Heart left ventricle (tissue), 16 donors: Measurements from ENCODE around the gene SERPINF2. TPM values are rescaled to one million over a fixed set of nuclear protein-coding genes. Genes with fewer than 3 reads are reported as not detected.
"Not testable (repeated sequence)": the region's sequence is repeated elsewhere in the genome, so short reads cannot be mapped to it uniquely, and the experiment has no call there.

Source experiments
- ATAC-seq, 4 donors: fragments of 200-7000 bp; cut with Tn5 transposase; one replicate each; pipeline ENCODE4 v1.9.1; 2020 to 2022; ENCODE audit warnings: moderate library complexity in 4 of 4, mild to moderate bottlenecking in 3 of 4, moderate number of reproducible peaks in 1 of 4
- DNase-seq, 5 donors: peaks; one replicate each; pipeline ENCODE4 v3.0.0-alpha.2; 2020
- H3K27ac ChIP-seq, 12 donors: fragments of 200-600 bp; sonication (generic) in 4 of 12; one replicate each; pipeline versions ENCODE4 v1.5.0 to v1.8.0; 2016 to 2022; ENCODE audit warnings: mild to moderate bottlenecking in 2 of 12
- H3K27me3 ChIP-seq, 9 donors: fragments of 200-600 bp; sonication (generic) in 2 of 9; one replicate each; pipeline versions ENCODE4 v1.5.1 to v1.8.0; 2016 to 2022; ENCODE audit warnings: mild to moderate bottlenecking in 3 of 9
- H3K36me3 ChIP-seq, 9 donors: fragments of 200-600 bp; sonication (generic) in 2 of 9; one replicate each; pipeline versions ENCODE4 v1.5.0 to v1.8.0; 2018 to 2022; ENCODE audit warnings: mild to moderate bottlenecking in 2 of 9
- H3K4me1 ChIP-seq, 12 donors: fragments of 200-600 bp; sonication (generic) in 4 of 12; one replicate each; pipeline versions ENCODE4 v1.5.0 to v1.8.0; 2016 to 2022; ENCODE audit warnings: mild to moderate bottlenecking in 3 of 12
- H3K4me3 ChIP-seq, 12 donors: fragments of 200-600 bp; sonication (generic) in 4 of 12; one replicate each; pipeline versions ENCODE4 v1.5.0 to v1.8.0; 2017 to 2022; ENCODE audit warnings: mild to moderate bottlenecking in 9 of 12, moderate library complexity in 4 of 12
- H3K9me3 ChIP-seq, 12 donors: fragments of 200-600 bp; sonication (generic) in 4 of 12; one replicate each; pipeline versions ENCODE4 v1.5.0 to v1.8.0; 2016 to 2022; ENCODE audit warnings: mild to moderate bottlenecking in 1 of 12
- POLR2A ChIP-seq, 2 donors: fragments of 450-650 bp; IDR thresholded peaks; one replicate each; pipeline ENCODE4 v1.6.1; 2017; ENCODE audit warnings: antibody characterized with exemption in 2 of 2, mild to moderate bottlenecking in 2 of 2, moderate library complexity in 2 of 2
- WGBS, 4 donors: extraction: QIAGEN DNeasy Blood & Tissue Kit in 2 of 4; methylation state at CpG; one replicate each; pipeline versions ENCODE4 v1.1.5 to v1.1.7; 2013 to 2018; 5-methylcytosine and 5-hydroxymethylcytosine counted together
- intact Hi-C, 10 donors: fragments of 100-400 bp; cut with DNase I; formaldehyde crosslinking; loops; one replicate each; pipeline versions ENCODE4 v1.11.1 to v1.14.2; 2022
- long read RNA-seq, 3 donors: library from polyadenylated mRNA; unstranded; transcript quantifications; one replicate each; pipeline ENCODE4 v2.0.0, GENCODE V29; 2020 to 2021
- polyA plus RNA-seq, 2 donors: library from polyadenylated mRNA; stranded (reverse); fragments of 200-250 nt; gene quantifications; one replicate each; pipeline ENCODE4 v1.2.3, GENCODE V29; 2013
- total RNA-seq, 9 donors: library from RNA; depleted of rRNA in 2 of 9; stranded (reverse); fragments of >200 nt in 2 of 9; fragmentation: NEBNext Ultra II Directional in 3 of 9; extraction: Animal tissue kit (Norgen Biotek cat#: 25700) in 3 of 9; gene quantifications; one replicate each; pipeline versions ENCODE4 v1.1.0 to v1.2.4, GENCODE V29; 2016 to 2023
- TF ChIP-seq, protein P1 (sequence below), 12 donors: fragments of 200-600 bp; sonication (generic) in 4 of 12; IDR thresholded peaks; one replicate each; pipeline versions ENCODE4 v1.5.0 to v1.8.0; 2018 to 2022; ENCODE audit warnings: antibody characterized with exemption in 12 of 12, mild to moderate bottlenecking in 5 of 12
- donor health status: ischemic (EF 13 %, LVEDD 7.1; RV severe dilation, severe dysfunction).
- donor health status: healthy with polysubstance abuse.
- donor health status: DM: no; HTN: yes; CAD: no.
- donor health status: DM: no; HTN: no; CAD: no.
- donor health status: ischemic (EF 25% LVEDD 6.9; RV normal size, moderate dysfunction).
- donor health status: ischemic (EF 25% LVEDD 5.7; RV mildly dilated, moderate dysfunction).
- donor health status: healthy.
- donor health status: DM: yes; HTN: yes; CAD: no.
- donor health status: ischemic (EF 35%, LVEDD 5.7; RV mildly dilated, moderate dysfunction).
- donor health status: nonischemic (EF 11% LVEDD 7.7; RV severe dilation, severe dysfunction).
- donor health status: DM: yes; HTN: yes; CAD: no.
- donor health status: PGD.
- donor health status: ischemic (EF 29% LVEDD 5.4; RV normal size, mild dysfunction).
- donor health status: nonischemic (EF 23%, LVEDD 6.1; RV moderate dilation, normal function).

Gene SERPINF2
- total RNA-seq (1 to 10 TPM in 2 of 9 donors, under 1 TPM in 6, not detected in 1; 0.25 to 1.8 (median 0.77) TPM), polyA plus RNA-seq (1 to 10 TPM in 1 of 2 donors, under 1 TPM in 1; 0.65 to 1.4 TPM)
- long read RNA-seq, donor 1, partial matches to known transcripts, result 0 of 2 reads
- long read RNA-seq, donor 1, other reads (novel, unspliced or antisense), result 2 of 2 reads
- long read RNA-seq, donor 2, partial matches to known transcripts, result 1 of 2 reads
- long read RNA-seq, donor 2, other reads (novel, unspliced or antisense), result 1 of 2 reads
- long read RNA-seq, donor 3, result 0 reads

DNA sequence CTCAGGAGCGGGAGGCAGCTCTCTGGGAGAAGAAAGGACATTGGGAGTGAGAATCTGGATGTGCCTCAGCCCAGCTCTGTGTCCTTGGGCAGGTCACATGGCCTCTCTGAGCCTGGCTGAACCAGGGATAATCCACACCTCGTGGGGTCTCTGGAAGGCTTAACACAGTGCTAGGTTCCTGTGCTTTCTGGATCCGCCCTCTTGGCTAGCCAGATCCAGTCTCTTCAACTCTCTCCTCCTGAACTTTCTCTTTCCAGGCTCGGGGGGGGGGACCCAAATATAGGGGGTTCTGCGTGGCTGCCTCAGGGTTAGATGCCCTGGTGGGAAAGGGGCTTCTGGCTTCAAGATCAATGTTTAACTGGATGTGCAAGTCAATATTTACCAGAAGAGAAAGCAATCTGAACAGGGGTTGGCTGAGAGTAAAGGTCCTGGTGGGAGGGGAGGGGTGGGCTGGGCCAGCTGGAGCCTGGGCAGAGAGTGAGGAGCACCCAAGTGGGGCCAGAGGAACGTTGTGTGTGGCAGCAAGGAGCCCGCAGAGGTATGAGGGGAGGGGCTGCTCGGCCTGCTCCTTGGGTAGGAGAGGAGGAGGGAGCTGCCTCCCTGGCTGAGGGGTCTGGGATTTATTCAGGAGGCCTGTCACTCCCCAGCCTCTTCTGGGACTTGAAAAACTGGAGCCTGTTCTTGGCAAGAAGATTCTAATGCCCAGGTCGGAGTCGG is at the start of gene SERPINF2:
Gene SERPINF2, plus strand, starts transcription at position 501 of the 717 bp plus-strand sequence. CDS start 2,125 bp downstream, outside the sequence.
- Histone ChIP-seq H3K27me3 (no peaks in the 10 kb centered on the region), H3K4me3 (no peak within 1 kb of the TSS), H3K36me3 (peaks cover 0 to 7% (median 4%) of the 10 kb centered on the region in 9 donors), H3K9me3 (no peaks in the 10 kb centered on the region), H3K4me1 (peaks cover 0 to 16% (median 5%) of the 10 kb centered on the region in 12 donors), H3K27ac (no peak within 1 kb of the TSS)
- WGBS, 4 donors, result 60 to 74% (median 73%) methylated on average over 8 to 10 of the region's 10 CpGs
- no peak for ATAC-seq
- intact Hi-C loops, result no loop called here
- TF ChIP-seq, protein P1, sequence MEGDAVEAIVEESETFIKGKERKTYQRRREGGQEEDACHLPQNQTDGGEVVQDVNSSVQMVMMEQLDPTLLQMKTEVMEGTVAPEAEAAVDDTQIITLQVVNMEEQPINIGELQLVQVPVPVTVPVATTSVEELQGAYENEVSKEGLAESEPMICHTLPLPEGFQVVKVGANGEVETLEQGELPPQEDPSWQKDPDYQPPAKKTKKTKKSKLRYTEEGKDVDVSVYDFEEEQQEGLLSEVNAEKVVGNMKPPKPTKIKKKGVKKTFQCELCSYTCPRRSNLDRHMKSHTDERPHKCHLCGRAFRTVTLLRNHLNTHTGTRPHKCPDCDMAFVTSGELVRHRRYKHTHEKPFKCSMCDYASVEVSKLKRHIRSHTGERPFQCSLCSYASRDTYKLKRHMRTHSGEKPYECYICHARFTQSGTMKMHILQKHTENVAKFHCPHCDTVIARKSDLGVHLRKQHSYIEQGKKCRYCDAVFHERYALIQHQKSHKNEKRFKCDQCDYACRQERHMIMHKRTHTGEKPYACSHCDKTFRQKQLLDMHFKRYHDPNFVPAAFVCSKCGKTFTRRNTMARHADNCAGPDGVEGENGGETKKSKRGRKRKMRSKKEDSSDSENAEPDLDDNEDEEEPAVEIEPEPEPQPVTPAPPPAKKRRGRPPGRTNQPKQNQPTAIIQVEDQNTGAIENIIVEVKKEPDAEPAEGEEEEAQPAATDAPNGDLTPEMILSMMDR (IDR thresholded peaks at IDR 0.05), result no peak
- no peak for TF ChIP-seq POLR2A (IDR thresholded peaks at IDR 0.05)
- DNase-seq, result no peak

DNA sequence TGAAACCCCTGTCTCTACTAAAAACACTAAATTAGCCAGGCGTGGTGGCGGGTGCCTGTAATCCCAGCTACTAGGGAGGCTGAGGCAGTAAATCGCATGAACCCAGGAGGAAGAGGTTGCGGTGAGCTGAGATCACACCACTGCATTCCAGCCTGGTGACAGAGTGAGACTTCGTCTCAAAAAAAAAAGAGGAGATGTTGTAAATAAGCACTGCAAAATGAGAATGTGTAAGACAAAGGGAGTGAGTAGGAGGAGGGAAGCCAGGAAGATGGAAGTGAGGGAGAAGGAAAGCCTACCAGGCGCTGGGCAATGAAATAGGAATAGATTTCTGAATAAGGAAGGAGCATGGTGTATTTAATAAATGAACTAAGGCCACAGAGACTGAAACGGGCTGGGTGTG is 49.3 kb upstream of the SERPINF2 start:
- H3K36me3 ChIP-seq, result no peaks in the 10 kb centered on the region
- intact Hi-C loops, result no loop called here
- no peaks in the 10 kb centered on the region for H3K27me3 ChIP-seq
- no peak for DNase-seq
- 83 to 92% (median 88%) methylated on average over 7 of the region's 7 CpGs for WGBS, 4 donors
- H3K4me1 ChIP-seq, result no peaks in the 10 kb centered on the region
- peaks cover 0 to 5% (median 0%) of the 10 kb centered on the region in 12 donors for H3K9me3 ChIP-seq
- ATAC-seq, result no peak
- no peak overlapping the region for H3K27ac ChIP-seq
- TF ChIP-seq, protein P1 (IDR thresholded peaks at IDR 0.05), result no peak
- no peak for TF ChIP-seq POLR2A (IDR thresholded peaks at IDR 0.05)
- no peak overlapping the region for H3K4me3 ChIP-seq

DNA sequence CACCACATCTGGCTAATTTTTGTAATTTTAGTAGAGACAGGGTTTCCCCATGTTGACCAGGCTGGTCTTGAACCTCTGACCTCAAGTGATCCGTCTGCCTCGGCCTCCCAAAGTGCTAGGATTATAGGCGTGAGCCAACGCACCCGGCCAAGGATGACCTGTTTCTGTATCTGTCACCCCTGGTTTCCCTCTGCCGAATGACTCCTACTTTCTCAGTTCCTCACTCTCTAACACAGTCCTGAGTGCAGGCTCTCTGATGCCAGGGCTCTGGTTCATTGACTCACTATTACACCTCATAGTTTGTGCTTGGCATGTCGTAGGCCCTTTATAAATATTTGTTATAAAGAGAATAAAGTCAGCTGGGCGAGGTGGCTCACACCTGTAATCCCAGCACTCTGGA is 47.3 kb upstream of the SERPINF2 start:
- TF ChIP-seq, protein P1 (IDR thresholded peaks at IDR 0.05), result no peak
- no peak for TF ChIP-seq POLR2A (IDR thresholded peaks at IDR 0.05)
- H3K4me3 ChIP-seq, result no peak overlapping the region
- H3K36me3 ChIP-seq, result no peaks in the 10 kb centered on the region
- ATAC-seq, result no peak
- H3K4me1 ChIP-seq, result no peaks in the 10 kb centered on the region
- WGBS, 4 donors, result 86 to 93% (median 88%) methylated on average over 8 of the region's 8 CpGs
- H3K27ac ChIP-seq, result no peak overlapping the region
- intact Hi-C loops, result no loop called here
- peaks cover 0 to 5% (median 0%) of the 10 kb centered on the region in 12 donors for H3K9me3 ChIP-seq
- H3K27me3 ChIP-seq, result no peaks in the 10 kb centered on the region
- DNase-seq, result no peak

DNA sequence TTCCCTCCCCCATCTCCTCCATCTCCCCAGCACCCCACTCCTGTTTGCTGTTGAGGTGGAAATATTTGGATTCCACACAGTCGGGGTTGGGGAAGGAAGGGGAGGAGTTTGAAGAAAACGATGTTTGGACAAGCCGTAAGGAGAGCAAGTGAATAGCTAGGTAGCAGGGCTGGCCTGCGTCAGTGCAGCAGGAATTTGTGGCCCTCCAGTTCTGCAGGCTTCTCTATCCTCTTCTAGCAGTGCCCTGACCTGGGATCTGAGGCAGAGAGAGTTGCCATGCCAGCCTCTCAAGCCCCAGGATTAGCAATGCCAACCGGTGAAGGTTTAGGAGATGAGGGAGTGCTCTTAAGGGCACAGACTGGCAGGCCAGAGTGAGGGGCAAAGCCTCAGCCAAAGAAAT is 45.0 kb upstream of the SERPINF2 start:
- 59 to 67% (median 64%) methylated on average over 5 of the region's 5 CpGs for WGBS, 4 donors
- TF ChIP-seq POLR2A (IDR thresholded peaks at IDR 0.05), result no peak
- TF ChIP-seq, protein P1 (IDR thresholded peaks at IDR 0.05), result no peak
- no peaks in the 10 kb centered on the region for H3K27me3 ChIP-seq
- no peaks in the 10 kb centered on the region for H3K36me3 ChIP-seq
- ATAC-seq (no peak), DNase-seq (no peak)
- intact Hi-C loops, result no loop called here
- no peaks in the 10 kb centered on the region for H3K9me3 ChIP-seq
- no peak overlapping the region for H3K27ac ChIP-seq
- H3K4me1 ChIP-seq, result no peaks in the 10 kb centered on the region
- no peak overlapping the region for H3K4me3 ChIP-seq

DNA sequence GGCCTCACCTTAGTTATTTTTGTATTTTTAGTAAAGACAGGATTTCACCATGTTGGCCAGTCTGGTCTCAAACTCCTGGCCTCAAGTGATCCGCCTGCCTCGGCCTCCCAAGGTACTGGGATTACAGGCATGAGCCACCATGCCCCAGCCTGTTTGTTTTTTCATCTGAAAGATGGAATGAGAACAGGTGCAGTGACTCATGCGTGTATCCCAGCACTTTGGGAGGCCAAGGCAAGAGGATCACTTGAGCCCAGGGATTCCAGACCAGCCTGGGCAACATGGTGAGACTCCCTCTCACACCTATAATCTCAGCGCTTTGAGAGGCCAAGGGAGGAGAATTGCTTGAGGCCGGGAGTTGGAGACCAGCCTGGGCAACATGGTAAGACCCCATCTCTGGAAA is 42.8 kb upstream of the SERPINF2 start:
- H3K4me1 ChIP-seq, H3K4me3 ChIP-seq, H3K27me3 ChIP-seq, intact Hi-C loops, H3K27ac ChIP-seq, ATAC-seq, DNase-seq, H3K36me3 ChIP-seq, H3K9me3 ChIP-seq: not testable (repeated sequence)
- WGBS, 4 donors, result 89 to 94% (median 90%) methylated on average over 3 to 5 of the region's 5 CpGs
